WTC11 (cell line): ENCODE results near the gene ABR. TPM values are rescaled to one million over a fixed set of nuclear protein-coding genes. Genes with fewer than 3 reads are reported as not detected.

ENCODE experiments used
- ATAC-seq: fragments of 200-7000 bp; cut with Tn5 transposase; 2 replicates; pipeline ENCODE4 v1.10.0; 2021; ENCODE audit warnings: mild to moderate bottlenecking, moderate library complexity
- Bru-seq: library from RNA; stranded (reverse); fragments of 400-500 nt; gene quantifications from one replicate; lab custom pipeline; 2021; lab: Mats Ljungman, UMichigan
- CTCF ChIA-PET: fragments of 300-600 bp; sonication (Branson Sonifier 250); formaldehyde crosslinking; loops from one replicate; lab custom pipeline; 2021; ENCODE audit warnings: antibody characterized with exemption; lab: Charles Lee
- POLR2A ChIA-PET: fragments of 350-600 bp; sonication (Branson Sonifier 250); formaldehyde crosslinking; loops from one replicate; lab custom pipeline; 2021; ENCODE audit warnings: antibody characterized with exemption; lab: Charles Lee
- DNase-seq: peaks from one replicate; pipeline ENCODE4 v3.0.0; 2021; ENCODE audit warnings: low spot score
- H3K27ac Mint-ChIP-seq: 2 replicates; pipeline ENCODE4 v1.8.0; 2021; ENCODE audit warnings: mixed read lengths
- H3K27me3 Mint-ChIP-seq: 2 replicates; pipeline ENCODE4 v1.8.0; 2021; ENCODE audit warnings: low read depth, mild to moderate bottlenecking, moderate library complexity, mixed read lengths
- H3K36me3 Mint-ChIP-seq: 2 replicates; pipeline ENCODE4 v1.8.0; 2021; ENCODE audit warnings: mixed read lengths
- H3K4me1 Mint-ChIP-seq: 2 replicates; pipeline ENCODE4 v1.8.0; 2022; ENCODE audit warnings: mixed read lengths
- H3K4me3 Mint-ChIP-seq: 2 replicates; pipeline ENCODE4 v1.8.0; 2021; ENCODE audit warnings: mild to moderate bottlenecking, moderate library complexity, mixed read lengths
- H3K9me3 Mint-ChIP-seq: 2 replicates; pipeline ENCODE4 v1.8.0; 2021; ENCODE audit warnings: mixed read lengths
- CDX4 ChIP-seq: fragments of 250-450 bp; sonication (Bioruptor Pico); IDR thresholded peaks from 2 replicates; pipeline ENCODE4 v1.9.0; 2021; ENCODE audit warnings: moderate library complexity, mild to moderate bottlenecking, inconsistent platforms, borderline replicate concordance
- FOXK1 ChIP-seq: sonication (generic); formaldehyde crosslinking; IDR thresholded peaks from 2 replicates; pipeline ENCODE4 v1.8.0; 2022; ENCODE audit warnings: mild to moderate bottlenecking, moderate library complexity, missing genetic modification reagents
- FOXP1 ChIP-seq: sonication (generic); formaldehyde crosslinking; IDR thresholded peaks from 2 replicates; pipeline ENCODE4 v1.8.0; 2022; ENCODE audit warnings: missing genetic modification reagents, mild to moderate bottlenecking, moderate library complexity, borderline replicate concordance
- PRRX2 ChIP-seq: fragments of 250-450 bp; sonication (Bioruptor Pico); IDR thresholded peaks from 2 replicates; pipeline ENCODE4 v1.8.0; 2021; ENCODE audit warnings: mild to moderate bottlenecking
- TP53 ChIP-seq: sonication (generic); formaldehyde crosslinking; IDR thresholded peaks from 2 replicates; pipeline ENCODE4 v1.8.1; 2023; ENCODE audit warnings: mild to moderate bottlenecking, missing genetic modification reagents
- ZNF423 ChIP-seq: fragments of 250-450 bp; sonication (Bioruptor Pico); IDR thresholded peaks from 2 replicates; pipeline ENCODE4 v2.1.2; 2022; ENCODE audit warnings: mild to moderate bottlenecking, moderate library complexity
- ZNF532 ChIP-seq: fragments of 250-450 bp; sonication (Bioruptor Pico); IDR thresholded peaks from 2 replicates; pipeline ENCODE4 v1.9.0; 2021; ENCODE audit warnings: mild to moderate bottlenecking, borderline replicate concordance
- long read RNA-seq, 3 experiments: library from RNA in 1 of 3; library from capped mRNA in 1 of 3; library from polyadenylated mRNA in 1 of 3; unstranded in 2 of 3; stranded (forward) in 1 of 3; transcript quantifications; one replicate each; pipeline ENCODE4 v2.0.0, GENCODE V29; 2021
- total RNA-seq: library from RNA; stranded (reverse); gene quantifications from 3 replicates; pipeline ENCODE4 v1.2.3, GENCODE V29; 2021
- TF ChIP-seq, protein P1 (sequence below): sonication (generic); formaldehyde crosslinking; IDR thresholded peaks from 2 replicates; pipeline ENCODE4 v1.8.1; 2022; ENCODE audit warnings: mild to moderate bottlenecking, moderate library complexity, missing genetic modification reagents
- TF ChIP-seq, protein P2 (sequence below): sonication (generic); formaldehyde crosslinking; IDR thresholded peaks from 2 replicates; pipeline ENCODE4 v1.8.0; 2022; ENCODE audit warnings: mild to moderate bottlenecking, missing genetic modification reagents

The ABR gene
- total RNA-seq (38.0 to 43.7 TPM (median 41.0 TPM) in 3 replicates), Bru-seq, nascent RNA (percentile 41 among the genes with signal in this experiment)
- long read RNA-seq, experiment 1, full-length matches to known transcripts: 43 of 93 reads
- long read RNA-seq, experiment 1, partial matches to known transcripts: 13 of 93 reads
- long read RNA-seq, experiment 1, other reads (novel, unspliced or antisense): 37 of 93 reads
- long read RNA-seq, experiment 2, full-length matches to known transcripts: 7 of 45 reads
- long read RNA-seq, experiment 2, partial matches to known transcripts: 9 of 45 reads
- long read RNA-seq, experiment 2, other reads (novel, unspliced or antisense): 29 of 45 reads
- long read RNA-seq, experiment 3, partial matches to known transcripts: 1 of 2 reads
- long read RNA-seq, experiment 3, other reads (novel, unspliced or antisense): 1 of 2 reads

- CTCF ChIA-PET: interaction anchor here (0.7 to 3.6 kb wide), 6 partner anchors 7 to 262 kb away, joined by 3 to 21 read pairs (median 14); no protein-coding TSS in a partner anchor
- Mint-ChIP-seq H3K27ac (no peak within 1 kb of the TSS), H3K27me3 (peaks cover 43% of the 10 kb centered on the region), H3K4me1 (peaks cover 20% of the 10 kb centered on the region), H3K4me3 (peak within 1 kb of the TSS; percentile 77), H3K9me3 (no peaks in the 10 kb centered on the region), H3K36me3 (no peaks in the 10 kb centered on the region)
- ATAC-seq: peak; percentile 43
- DNase-seq: peak; percentile 74
- TF ChIP-seq PRRX2 (CRISPR knock-in tag): no peak
- TF ChIP-seq, protein P1, sequence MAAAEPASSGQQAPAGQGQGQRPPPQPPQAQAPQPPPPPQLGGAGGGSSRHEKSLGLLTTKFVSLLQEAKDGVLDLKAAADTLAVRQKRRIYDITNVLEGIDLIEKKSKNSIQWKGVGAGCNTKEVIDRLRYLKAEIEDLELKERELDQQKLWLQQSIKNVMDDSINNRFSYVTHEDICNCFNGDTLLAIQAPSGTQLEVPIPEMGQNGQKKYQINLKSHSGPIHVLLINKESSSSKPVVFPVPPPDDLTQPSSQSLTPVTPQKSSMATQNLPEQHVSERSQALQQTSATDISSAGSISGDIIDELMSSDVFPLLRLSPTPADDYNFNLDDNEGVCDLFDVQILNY: 0 out of 2 replicates have a peak, but pooled peaks have one; percentile 36
- TF ChIP-seq, protein P2, sequence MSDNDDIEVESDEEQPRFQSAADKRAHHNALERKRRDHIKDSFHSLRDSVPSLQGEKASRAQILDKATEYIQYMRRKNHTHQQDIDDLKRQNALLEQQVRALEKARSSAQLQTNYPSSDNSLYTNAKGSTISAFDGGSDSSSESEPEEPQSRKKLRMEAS (CRISPR knock-in tag): peak; percentile 26; the same call in 1 of the 2 replicates
- 0 out of 2 replicates have a peak, but pooled peaks have one; percentile 11 for TF ChIP-seq FOXP1 (CRISPR knock-in tag)
- POLR2A ChIA-PET: no interaction called here
Observed at GRCh38 chr17:1179818-1180742, at the start of gene ABR. TSS of gene ABR (minus strand) at chr17:1179981. CDS start at chr17:1179727, 254 bp downstream.

GRCh38 chr17:1229349-1229899, 49.6 kb upstream of the ABR start:
- TF ChIP-seq FOXK1: no peak
- TF ChIP-seq FOXP1 (CRISPR knock-in tag): 0 out of 2 replicates have a peak, but pooled peaks have one; percentile 29
- ATAC-seq (peak; percentile 49), DNase-seq (peak; percentile 31)
- H3K4me3 Mint-ChIP-seq: peak overlapping the region; percentile 34
- peaks cover 2% of the 10 kb centered on the region; the same call in 1 of the 2 replicates for H3K36me3 Mint-ChIP-seq
- no peaks in the 10 kb centered on the region for H3K9me3 Mint-ChIP-seq
- ChIA-PET CTCF (interaction anchor here (0.8 to 3.0 kb wide), 11 partner anchors 9 to 400 kb away, joined by 3 to 17 read pairs (median 5); partner anchors contain the start of gene SLC43A2), POLR2A (interaction anchor here (0.6 kb wide), 1 partner anchor 204 kb away, joined by 4 read pairs; no protein-coding TSS in a partner anchor)
- H3K4me1 Mint-ChIP-seq: peaks cover 8% of the 10 kb centered on the region
- peaks cover 77% of the 10 kb centered on the region for H3K27me3 Mint-ChIP-seq
- H3K27ac Mint-ChIP-seq: no peak overlapping the region

GRCh38 chr17:1228781-1229348, 49.1 kb upstream of the ABR start:
- Mint-ChIP-seq H3K27ac (no peak overlapping the region), H3K4me1 (peaks cover 8% of the 10 kb centered on the region), H3K27me3 (peaks cover 80% of the 10 kb centered on the region), H3K9me3 (no peaks in the 10 kb centered on the region), H3K4me3 (no peak overlapping the region), H3K36me3 (peaks cover 2% of the 10 kb centered on the region; the same call in 1 of the 2 replicates)
- TF ChIP-seq ZNF423 (CRISPR knock-in tag) (peak; percentile 86), TP53 (CRISPR knock-in tag) (no peak)
- CTCF ChIA-PET: interaction anchor here (0.8 to 3.0 kb wide), 12 partner anchors 8 to 400 kb away, joined by 3 to 17 read pairs (median 5); partner anchors contain the start of gene SLC43A2
- DNase-seq (no peak), ATAC-seq (no peak)
- POLR2A ChIA-PET: no interaction called here

GRCh38 chr17:1227917-1228780, 48.4 kb upstream of the ABR start:
- no peak overlapping the region for H3K27ac Mint-ChIP-seq
- peaks cover 82% of the 10 kb centered on the region for H3K27me3 Mint-ChIP-seq
- peaks cover 8% of the 10 kb centered on the region for H3K4me1 Mint-ChIP-seq
- ChIA-PET POLR2A (interaction anchor here (0.6 kb wide), 1 partner anchor 1670 kb away, joined by 3 read pairs; no protein-coding TSS in a partner anchor), CTCF (interaction anchor here (0.8 to 3.0 kb wide), 12 partner anchors 13 to 172 kb away, joined by 3 to 17 read pairs (median 5); no protein-coding TSS in a partner anchor)
- H3K9me3 Mint-ChIP-seq: no peaks in the 10 kb centered on the region
- peak overlapping the region; percentile 75 for H3K4me3 Mint-ChIP-seq
- peaks cover 2% of the 10 kb centered on the region; the same call in 1 of the 2 replicates for H3K36me3 Mint-ChIP-seq
- DNase-seq (peak; percentile 33), ATAC-seq (peak; percentile 33; the same call in 1 of the 2 replicates)
- TF ChIP-seq ZNF423 (CRISPR knock-in tag): no peak
- no peak for TF ChIP-seq ZNF532 (CRISPR knock-in tag)
- no peak for TF ChIP-seq CDX4 (CRISPR knock-in tag)
